Karpas-422 (cell line): ENCODE measurements around the gene TCF23. TPM values are rescaled to one million over a fixed set of nuclear protein-coding genes. Genes with fewer than 3 reads are reported as not detected.

Experiments used
- DNase-seq: peaks from one replicate; pipeline ENCODE4 v3.0.0-alpha.2; 2015
- H2AFZ ChIP-seq: fragments of 200-600 bp; sonication (generic); 2 replicates; pipeline ENCODE4 v1.6.1; 2014; ENCODE audit warnings: antibody characterized with exemption, low read length, mixed read lengths
- H3K27ac ChIP-seq: fragments of 200-600 bp; sonication (generic); 2 replicates; pipeline ENCODE4 v1.5.1; 2014; ENCODE audit warnings: mild to moderate bottlenecking, low read length, moderate library complexity
- H3K27me3 ChIP-seq: fragments of 200-600 bp; sonication (generic); 2 replicates; pipeline ENCODE4 v1.6.1; 2014; ENCODE audit warnings: low read length, mixed read lengths
- H3K36me3 ChIP-seq: fragments of 200-600 bp; sonication (generic); 2 replicates; pipeline ENCODE4 v1.6.1; 2014; ENCODE audit warnings: low read length, mixed read lengths; ENCODE audit not compliant: insufficient read depth
- H3K4me1 ChIP-seq: fragments of 200-600 bp; sonication (generic); 2 replicates; pipeline ENCODE4 v1.6.1; 2014; ENCODE audit warnings: mild to moderate bottlenecking, low read length, mixed read lengths
- H3K4me2 ChIP-seq: fragments of 200-600 bp; sonication (generic); 2 replicates; pipeline ENCODE4 v1.6.1; 2014; ENCODE audit warnings: low read length, low read depth, mild to moderate bottlenecking; ENCODE audit not compliant: poor library complexity, severe bottlenecking
- H3K4me3 ChIP-seq: fragments of 200-600 bp; sonication (generic); 2 replicates; pipeline ENCODE4 v1.5.1; 2014; ENCODE audit warnings: mild to moderate bottlenecking, antibody characterized with exemption, low read length, mixed read lengths
- H3K79me2 ChIP-seq: fragments of 200-600 bp; sonication (generic); 2 replicates; pipeline ENCODE4 v1.6.1; 2014; ENCODE audit warnings: mild to moderate bottlenecking, low read length, mixed read lengths
- H3K9ac ChIP-seq: fragments of 200-600 bp; sonication (generic); 2 replicates; pipeline ENCODE4 v1.6.0; 2014; ENCODE audit warnings: low read length
- H3K9me2 ChIP-seq: fragments of 200-600 bp; sonication (generic), shearing (Covaris generic); replicated peaks from 2 replicates; pipeline ENCODE4 v1.6.0; 2014; ENCODE audit warnings: mild to moderate bottlenecking, low read length, moderate library complexity; ENCODE audit not compliant: insufficient read depth
- H3K9me3 ChIP-seq: fragments of 300-700, 200-600 bp; sonication (generic); 2 replicates; pipeline ENCODE4 v1.6.1; 2014; ENCODE audit warnings: low read length, mixed read lengths
- H4K20me1 ChIP-seq: fragments of 200-600 bp; sonication (generic); 2 replicates; pipeline ENCODE4 v1.6.1; 2014; ENCODE audit warnings: mild to moderate bottlenecking, antibody characterized with exemption, low read length, low read depth; ENCODE audit not compliant: insufficient read depth
- total RNA-seq: library from RNA; depleted of rRNA; stranded (reverse); fragments of >200 nt; shearing (Covaris generic); gene quantifications from 2 replicates; pipeline ENCODE4 v1.2.3, GENCODE V29; 2014; ENCODE audit warnings: low replicate concordance; rRNA removed

TCF23 gene
- total RNA-seq, 1 experiment from 2014 or later: not detected

GRCh38 chr2:27205206-27205605 lies 56.4 kb downstream of the TCF23 start:
- H3K9ac ChIP-seq: no peak overlapping the region
- peaks cover 17% of the 10 kb centered on the region; the same call in 1 of the 2 replicates for H3K36me3 ChIP-seq
- H3K4me1 ChIP-seq: peaks cover 15% of the 10 kb centered on the region
- H3K9me2 ChIP-seq: no peaks in the 10 kb centered on the region
- no peaks in the 10 kb centered on the region for H4K20me1 ChIP-seq
- H3K4me2 ChIP-seq: no peak overlapping the region
- no peaks in the 10 kb centered on the region for H3K9me3 ChIP-seq
- no peak overlapping the region for H3K4me3 ChIP-seq
- H2AFZ ChIP-seq: no peak overlapping the region
- H3K27me3 ChIP-seq: no peaks in the 10 kb centered on the region
- H3K27ac ChIP-seq: no peak overlapping the region
- no peak for DNase-seq
- peaks cover 11% of the 10 kb centered on the region; the same call in 1 of the 2 replicates for H3K79me2 ChIP-seq

- H3K27ac ChIP-seq: no peak overlapping the region
- peaks cover 16% of the 10 kb centered on the region for H3K79me2 ChIP-seq
- no peaks in the 10 kb centered on the region for H3K9me2 ChIP-seq
- no peak for DNase-seq
- no peaks in the 10 kb centered on the region for H3K27me3 ChIP-seq
- peaks cover 17% of the 10 kb centered on the region; the same call in 1 of the 2 replicates for H3K36me3 ChIP-seq
- no peak overlapping the region for H3K4me2 ChIP-seq
- H3K9ac ChIP-seq: no peak overlapping the region
- H2AFZ ChIP-seq: no peak overlapping the region
- no peaks in the 10 kb centered on the region for H4K20me1 ChIP-seq
- no peaks in the 10 kb centered on the region for H3K9me3 ChIP-seq
- H3K4me3 ChIP-seq: no peak overlapping the region
- peaks cover 24% of the 10 kb centered on the region for H3K4me1 ChIP-seq
Measured at GRCh38 chr2:27206346-27206745, 57.5 kb downstream of the TCF23 start.

Other genes with a start within 250 kb of the TCF23 start
- gene MAPRE3, start 178.4 kb upstream of the TCF23 start, total RNA-seq: 0.30 and 0.65 TPM in 2 replicates
- 20.8 and 31.8 TPM in 2 replicates for gene TMEM214, start 116.0 kb upstream of the TCF23 start, total RNA-seq
- gene AGBL5, start 97.3 kb upstream of the TCF23 start, total RNA-seq: 30.0 and 35.7 TPM in 2 replicates
- 201 and 402 TPM in 2 replicates for gene OST4, start 77.3 kb upstream of the TCF23 start, total RNA-seq
- 0.47 TPM in 1 of 2 replicates, not detected in the other for gene EMILIN1, start 70.4 kb upstream of the TCF23 start, total RNA-seq
- 3.5 and 4.1 TPM in 2 replicates for gene KHK, start 62.2 kb upstream of the TCF23 start, total RNA-seq
- not detected in 2 replicates for gene CGREF1, start 29.9 kb upstream of the TCF23 start, total RNA-seq
- 1.4 and 2.4 TPM in 2 replicates for gene ABHD1, start 25.2 kb upstream of the TCF23 start, total RNA-seq
- gene PREB, start 14.4 kb upstream of the TCF23 start, total RNA-seq: 65.7 and 81.4 TPM in 2 replicates
- not detected in 2 replicates for gene PRR30, start 9.6 kb upstream of the TCF23 start, total RNA-seq
- gene ATRAID, start 63.0 kb downstream of the TCF23 start, total RNA-seq: 125 and 167 TPM in 2 replicates
- 23.7 and 38.4 TPM in 2 replicates for gene SLC5A6, start 63.3 kb downstream of the TCF23 start, total RNA-seq
- 69.5 and 71.4 TPM in 2 replicates for gene CAD, start 68.4 kb downstream of the TCF23 start, total RNA-seq
- gene SLC30A3, start 114.0 kb downstream of the TCF23 start, total RNA-seq: 0.19 and 0.29 TPM in 2 replicates
- gene DNAJC5G, start 126.4 kb downstream of the TCF23 start, total RNA-seq: not detected in 2 replicates
- gene TRIM54, start 133.4 kb downstream of the TCF23 start, total RNA-seq: not detected in 2 replicates
- gene UCN, start 159.4 kb downstream of the TCF23 start, total RNA-seq: 2.5 and 7.1 TPM in 2 replicates
- gene MPV17, start 174.1 kb downstream of the TCF23 start, total RNA-seq: 103 and 126 TPM in 2 replicates
- 44.2 and 79.0 TPM in 2 replicates for gene GTF3C2, start 207.8 kb downstream of the TCF23 start, total RNA-seq
- gene EIF2B4, start 221.3 kb downstream of the TCF23 start, total RNA-seq: 30.6 and 35.3 TPM in 2 replicates
- 77.4 and 116 TPM in 2 replicates for gene SNX17, start 221.6 kb downstream of the TCF23 start, total RNA-seq
- 7.0 and 12.6 TPM in 2 replicates for gene ZNF513, start 231.7 kb downstream of the TCF23 start, total RNA-seq